ENCODE data around the gene ABCC1. TPM values are rescaled to one million over a fixed set of nuclear protein-coding genes. Genes with fewer than 3 reads are reported as not detected.

Gene ABCC1
- total RNA-seq, result 28.6 and 29.6 TPM in 2 replicates

DNA sequence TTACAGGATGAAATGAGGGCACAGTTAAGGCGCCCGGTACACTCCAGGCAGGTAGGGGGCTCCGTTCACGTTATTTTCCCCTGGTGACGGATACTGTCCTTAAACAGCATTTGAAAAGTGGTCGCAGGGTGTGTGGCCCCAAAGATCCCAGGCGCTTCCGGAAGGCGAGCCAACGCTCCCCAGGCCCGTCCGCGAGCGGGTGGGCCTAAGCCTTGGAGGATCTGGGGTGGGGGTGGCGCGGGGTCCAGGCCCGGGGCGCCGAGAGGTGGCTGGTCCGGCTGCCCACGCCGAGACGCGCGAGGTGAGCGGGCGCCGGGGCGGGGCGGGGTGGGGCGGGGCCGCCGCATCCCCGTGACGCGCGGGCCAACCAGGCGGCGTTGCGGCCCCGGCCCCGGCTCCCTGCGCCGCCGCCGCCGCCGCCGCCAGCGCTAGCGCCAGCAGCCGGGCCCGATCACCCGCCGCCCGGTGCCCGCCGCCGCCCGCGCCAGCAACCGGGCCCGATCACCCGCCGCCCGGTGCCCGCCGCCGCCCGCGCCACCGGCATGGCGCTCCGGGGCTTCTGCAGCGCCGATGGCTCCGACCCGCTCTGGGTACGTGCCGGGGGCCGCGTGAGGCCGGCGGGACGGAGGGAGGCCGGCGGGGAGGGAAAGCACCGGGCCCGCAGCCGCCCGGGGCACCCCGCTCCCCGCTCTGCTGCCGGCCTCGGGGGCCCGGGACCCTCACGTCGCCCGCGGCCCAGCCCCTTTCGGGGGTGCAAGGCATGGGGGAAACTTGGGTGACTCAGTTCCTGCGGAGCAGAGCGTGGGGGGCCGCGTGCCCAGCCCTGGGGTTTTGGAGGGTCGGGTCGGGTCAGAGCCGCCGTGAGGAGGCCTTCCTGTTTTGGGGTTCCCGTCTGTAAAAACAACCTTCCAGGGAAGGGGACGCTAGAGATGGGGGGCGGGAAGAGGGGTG is at the start of gene ABCC1:
TSS of gene ABCC1 (plus strand) at position 407 of the 951 bp plus-strand sequence. CDS start at position 543, 136 bp downstream.

Other genes starting within 250 kb of the ABCC1 start
- gene MYH11, start 92.6 kb upstream of the ABCC1 start, total RNA-seq, result not detected in 2 replicates
- 38.5 and 48.9 TPM in 2 replicates for gene CEP20, start 61.0 kb upstream of the ABCC1 start, total RNA-seq

Data from bronchus fibroblast of lung (primary cell).